Measurements from ENCODE around the gene TEF.

Gene TEF, protein sequence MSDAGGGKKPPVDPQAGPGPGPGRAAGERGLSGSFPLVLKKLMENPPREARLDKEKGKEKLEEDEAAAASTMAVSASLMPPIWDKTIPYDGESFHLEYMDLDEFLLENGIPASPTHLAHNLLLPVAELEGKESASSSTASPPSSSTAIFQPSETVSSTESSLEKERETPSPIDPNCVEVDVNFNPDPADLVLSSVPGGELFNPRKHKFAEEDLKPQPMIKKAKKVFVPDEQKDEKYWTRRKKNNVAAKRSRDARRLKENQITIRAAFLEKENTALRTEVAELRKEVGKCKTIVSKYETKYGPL

DNA sequence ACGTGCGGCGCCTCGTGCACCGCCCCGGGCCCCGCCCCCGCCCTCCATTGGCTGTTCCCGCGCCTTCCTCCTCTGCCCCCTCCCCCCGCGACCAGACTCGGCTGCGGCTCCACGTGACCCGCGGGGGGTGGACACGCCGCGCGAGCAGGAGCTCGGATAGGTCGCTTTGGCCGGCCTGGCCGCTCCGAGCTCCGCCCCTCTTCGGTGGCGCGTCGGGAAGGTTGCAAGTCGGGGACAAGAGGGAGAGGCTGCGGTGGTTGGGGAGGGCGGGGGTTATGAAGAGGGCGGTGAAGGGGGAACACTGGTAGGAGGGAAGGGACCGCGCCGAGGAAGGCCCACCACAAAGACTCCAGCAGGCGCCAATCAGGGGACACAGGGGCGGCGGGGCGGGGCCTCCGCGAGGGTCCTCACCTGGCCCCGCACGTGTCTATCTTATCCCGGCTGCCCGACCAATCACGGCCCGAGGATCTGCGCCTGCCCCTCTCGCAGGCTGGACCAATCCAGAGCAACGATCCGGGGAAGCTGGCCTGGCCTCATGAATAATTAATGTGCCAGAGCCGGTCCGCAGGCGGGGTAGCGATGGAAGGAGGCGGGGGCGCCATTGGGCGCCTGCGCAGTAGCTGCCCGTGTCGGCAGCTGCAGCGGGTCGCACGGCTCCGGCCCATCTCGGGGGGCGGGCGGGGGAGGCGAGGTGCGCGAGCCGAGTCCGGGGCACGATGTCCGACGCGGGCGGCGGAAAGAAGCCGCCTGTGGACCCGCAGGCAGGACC is at the start of gene TEF:
TEF (plus strand) TSS at position 614 of the 769 bp plus-strand sequence; CDS start at position 717, 103 bp downstream.
- TF ChIP-seq GATA2 (IDR thresholded peaks at IDR 0.05; ENCODE audit: low read depth, low read length) (no peak), GATA3 (IDR thresholded peaks at IDR 0.05; ENCODE audit: low read depth, low read length) (no peak)

DNA sequence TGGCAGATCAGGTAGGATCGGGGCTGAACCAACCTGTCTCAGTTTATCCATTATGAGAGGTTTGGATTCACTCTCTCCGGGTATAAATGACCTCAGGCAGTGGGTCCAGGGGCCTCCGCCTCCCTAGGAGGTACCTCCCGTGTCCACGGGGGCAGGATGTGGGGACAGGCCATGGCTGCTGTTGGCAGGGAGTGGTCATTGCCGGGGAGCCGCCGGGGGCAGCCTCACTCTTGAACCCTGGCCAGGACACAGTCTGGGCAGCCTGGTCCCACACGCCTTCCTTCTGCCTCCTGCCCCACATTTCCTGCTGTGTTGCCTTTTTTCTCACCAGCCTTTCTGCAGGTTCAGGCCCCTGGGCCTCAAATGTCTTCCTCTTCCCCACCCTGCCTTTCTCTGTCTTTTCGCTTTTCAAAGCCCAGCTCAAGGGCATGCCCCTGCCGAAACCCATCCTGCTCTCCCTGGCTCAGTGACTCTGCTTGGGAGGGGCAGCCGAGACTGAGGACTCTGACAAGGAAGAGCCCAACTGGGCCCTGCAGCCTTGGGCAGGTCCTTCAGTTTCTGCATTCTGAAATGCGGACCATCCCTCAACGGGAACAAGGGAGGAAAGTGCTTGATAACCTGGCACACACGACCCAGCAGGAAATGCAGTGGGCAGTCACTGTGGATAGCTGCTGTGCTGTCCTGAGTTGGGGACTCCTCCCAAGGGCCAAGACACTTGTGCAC is 49.4 kb upstream of the TEF start:
- no peak for TF ChIP-seq GATA2 (IDR thresholded peaks at IDR 0.05; ENCODE audit: low read depth, low read length)
- TF ChIP-seq GATA3 (IDR thresholded peaks at IDR 0.05; ENCODE audit: low read depth, low read length), result no peak

- TF ChIP-seq GATA2 (IDR thresholded peaks at IDR 0.05; ENCODE audit: low read depth, low read length) (no peak), GATA3 (IDR thresholded peaks at IDR 0.05; ENCODE audit: low read depth, low read length) (no peak)
Observed at GRCh38 chr22:41333806-41334205, 47.9 kb upstream of the TEF start.

DNA sequence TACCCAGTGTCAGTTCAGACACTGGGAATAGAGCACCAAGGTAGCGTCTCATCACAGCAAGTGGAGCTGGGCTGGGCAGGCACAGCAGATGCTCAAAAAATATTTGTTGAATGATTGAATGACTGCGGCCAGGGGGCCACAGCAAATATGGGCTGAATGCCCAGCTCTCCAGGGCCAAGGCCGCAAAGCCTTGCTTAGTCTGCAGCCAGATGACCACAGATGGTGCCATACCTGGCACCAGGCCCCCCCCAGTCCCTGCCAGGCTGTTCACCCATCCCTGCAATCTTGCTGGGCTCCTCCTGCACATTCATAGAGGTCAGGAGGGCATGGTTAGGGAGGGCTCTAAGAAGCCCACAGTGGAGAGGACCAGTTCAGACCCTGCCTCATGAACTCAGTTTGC is 47.5 kb upstream of the TEF start:
- TF ChIP-seq GATA2 (IDR thresholded peaks at IDR 0.05; ENCODE audit: low read depth, low read length) (no peak), GATA3 (IDR thresholded peaks at IDR 0.05; ENCODE audit: low read depth, low read length) (no peak)

DNA sequence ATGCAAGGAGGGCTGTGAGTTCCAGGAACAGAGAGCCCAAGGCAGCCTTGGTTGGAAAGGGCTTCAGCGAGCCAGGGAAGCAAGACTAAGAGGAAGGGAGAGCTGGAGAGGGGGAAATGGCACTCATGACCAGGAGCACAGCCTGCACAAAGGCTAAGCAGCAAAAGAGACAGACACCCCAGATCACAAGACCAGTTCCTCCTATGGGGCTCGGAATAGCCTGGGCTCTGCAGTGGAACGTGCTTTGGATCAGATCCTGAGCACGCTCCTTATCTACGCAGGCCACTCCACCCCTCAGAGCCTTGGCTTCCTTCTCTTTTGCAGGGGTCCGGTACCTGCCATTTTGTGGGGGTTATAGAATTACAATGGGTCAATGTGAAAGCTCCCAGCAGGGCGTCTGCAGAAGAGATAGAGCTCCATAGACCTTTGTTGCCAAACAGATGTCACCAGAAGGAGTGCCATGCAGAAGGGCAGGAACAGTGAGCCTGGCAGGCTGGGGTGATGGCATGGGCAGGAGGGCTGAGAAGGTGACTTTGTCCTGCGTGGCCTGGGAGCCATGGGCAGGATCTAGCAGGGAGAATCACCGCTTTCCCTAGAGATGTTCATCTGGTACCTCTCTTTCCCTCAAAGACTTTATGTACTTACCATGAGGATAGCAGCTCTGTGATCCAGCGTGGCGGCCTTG is 46.6 kb upstream of the TEF start:
- TF ChIP-seq GATA2 (IDR thresholded peaks at IDR 0.05; ENCODE audit: low read depth, low read length), result no peak
- TF ChIP-seq GATA3 (IDR thresholded peaks at IDR 0.05; ENCODE audit: low read depth, low read length), result no peak

- TF ChIP-seq GATA3 (IDR thresholded peaks at IDR 0.05; ENCODE audit: low read depth, low read length) (no peak), GATA2 (IDR thresholded peaks at IDR 0.05; ENCODE audit: low read depth, low read length) (no peak)
Observed at GRCh38 chr22:41338614-41339212, 43.0 kb upstream of the TEF start.

DNA sequence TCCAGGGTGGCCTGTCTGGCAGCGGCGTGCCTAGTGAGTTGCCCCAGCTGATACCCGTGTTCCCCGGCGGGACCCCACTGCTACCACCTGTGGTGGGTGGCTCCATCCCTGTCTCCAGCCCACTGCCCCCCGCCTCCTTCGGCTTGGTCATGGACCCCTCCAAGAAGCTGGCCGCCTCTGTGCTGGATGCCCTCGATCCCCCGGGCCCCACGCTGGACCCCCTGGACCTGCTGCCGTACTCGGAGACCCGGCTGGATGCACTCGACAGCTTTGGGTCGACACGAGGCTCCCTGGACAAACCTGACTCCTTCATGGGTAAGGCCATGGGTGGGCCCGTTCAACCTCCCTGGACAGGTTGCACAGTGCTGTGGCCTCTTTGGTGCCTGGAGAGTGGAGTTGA is 41.9 kb upstream of the TEF start:
- no peak for TF ChIP-seq GATA2 (IDR thresholded peaks at IDR 0.05; ENCODE audit: low read depth, low read length)
- TF ChIP-seq GATA3 (IDR thresholded peaks at IDR 0.05; ENCODE audit: low read depth, low read length), result no peak

- TF ChIP-seq GATA2 (IDR thresholded peaks at IDR 0.05; ENCODE audit: low read depth, low read length) (no peak), GATA3 (IDR thresholded peaks at IDR 0.05; ENCODE audit: low read depth, low read length) (no peak)
Observed at GRCh38 chr22:41340357-41340756, 41.4 kb upstream of the TEF start.

DNA sequence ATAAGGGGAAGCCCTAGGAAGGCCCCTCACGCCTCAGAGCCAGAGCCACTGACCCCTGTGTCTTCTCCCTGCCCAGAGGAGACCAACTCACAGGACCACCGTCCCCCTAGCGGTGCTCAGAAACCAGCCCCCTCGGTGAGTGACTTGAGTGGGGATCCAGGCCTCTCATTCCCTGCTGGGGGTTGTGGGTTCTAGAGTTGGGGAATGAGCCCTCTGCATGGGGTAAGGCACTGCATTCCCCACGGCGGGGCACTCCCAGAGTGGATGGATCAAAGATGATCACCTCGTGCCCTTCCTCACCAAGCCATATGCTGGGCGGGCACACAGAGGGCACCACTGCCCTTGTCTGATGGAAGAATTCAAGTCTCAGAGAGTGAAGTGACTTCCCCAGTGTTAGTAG is 40.7 kb upstream of the TEF start:
- TF ChIP-seq GATA2 (IDR thresholded peaks at IDR 0.05; ENCODE audit: low read depth, low read length) (no peak), GATA3 (IDR thresholded peaks at IDR 0.05; ENCODE audit: low read depth, low read length) (no peak)

- no peak for TF ChIP-seq GATA3 (IDR thresholded peaks at IDR 0.05; ENCODE audit: low read depth, low read length)
- TF ChIP-seq GATA2 (IDR thresholded peaks at IDR 0.05; ENCODE audit: low read depth, low read length), result no peak
Observed at GRCh38 chr22:41341990-41342389, 39.8 kb upstream of the TEF start.

DNA sequence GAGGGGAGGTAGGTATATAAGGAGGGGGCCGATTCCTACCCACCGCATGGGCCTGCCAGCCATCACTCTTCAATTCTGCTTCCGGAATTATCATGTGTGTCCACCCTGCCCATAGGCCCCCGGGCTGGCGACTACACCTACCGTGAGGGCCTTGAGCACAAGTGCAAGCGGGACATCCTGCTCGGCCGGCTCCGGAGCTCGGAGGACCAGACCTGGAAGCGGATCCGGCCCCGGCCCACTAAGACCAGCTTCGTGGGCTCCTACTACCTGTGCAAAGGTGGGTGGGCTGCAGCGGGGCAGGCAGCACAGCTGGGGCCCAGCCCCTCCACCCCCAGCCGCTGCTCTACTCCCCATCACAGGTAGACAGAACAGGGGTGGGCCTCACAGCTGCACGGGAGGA is 38.4 kb upstream of the TEF start:
- TF ChIP-seq GATA2 (IDR thresholded peaks at IDR 0.05; ENCODE audit: low read depth, low read length) (no peak), GATA3 (IDR thresholded peaks at IDR 0.05; ENCODE audit: low read depth, low read length) (no peak)

GRCh38 chr22:41343717-41344116 is 38.0 kb upstream of the TEF start:
- TF ChIP-seq GATA2 (IDR thresholded peaks at IDR 0.05; ENCODE audit: low read depth, low read length) (no peak), GATA3 (IDR thresholded peaks at IDR 0.05; ENCODE audit: low read depth, low read length) (no peak)

GRCh38 chr22:41344189-41344788 is 37.5 kb upstream of the TEF start:
- TF ChIP-seq GATA2 (IDR thresholded peaks at IDR 0.05; ENCODE audit: low read depth, low read length) (no peak), GATA3 (IDR thresholded peaks at IDR 0.05; ENCODE audit: low read depth, low read length) (no peak)

Data from SH-SY5Y (cell line).